Occipital lobe (tissue), 2 donors: Measurements from ENCODE around the gene LEFTY2. TPM values are rescaled to one million over a fixed set of nuclear protein-coding genes. Genes with fewer than 3 reads are reported as not detected.
"Not testable (repeated sequence)": the region's sequence is repeated elsewhere in the genome, so short reads cannot be mapped to it uniquely, and the experiment has no call there.

ENCODE experiments used
- DNase-seq: peaks from one replicate; lab custom pipeline; 2025; lab: John Stamatoyannopoulos, UW
- total RNA-seq: library from RNA; depleted of rRNA; stranded (reverse); fragments of >200 nt; gene quantifications from one replicate; pipeline ENCODE4 v1.2.3, GENCODE V29; 2014

Gene LEFTY2
- total RNA-seq, 1 donor from 2014 or later, result 0.47 TPM

GRCh38 chr1:225930566-225930965 lies 10.5 kb downstream of the LEFTY2 start:
- DNase-seq, result no peak

DNA sequence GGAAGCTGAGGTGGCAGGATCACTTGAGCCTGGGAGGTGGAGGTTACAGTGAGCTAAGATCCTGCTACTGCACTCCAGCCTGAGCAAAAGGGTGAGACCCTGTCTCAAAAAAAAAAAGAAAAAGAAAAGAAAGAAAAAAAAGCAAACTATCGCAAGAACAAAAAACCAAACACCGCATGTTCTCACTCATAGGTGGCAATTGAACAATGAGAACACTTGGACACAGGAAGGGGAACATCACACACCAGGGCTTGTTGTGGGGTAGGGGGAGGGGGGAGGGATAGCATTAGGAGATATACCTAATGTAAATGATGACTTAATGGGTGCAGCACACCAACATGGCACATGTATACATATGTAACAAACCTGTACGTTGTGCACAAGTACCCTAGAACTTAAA lies 11.6 kb downstream of the LEFTY2 start:
- not testable (repeated sequence) for DNase-seq

- no peak for DNase-seq
Measured at GRCh38 chr1:225928186-225929175, 12.5 kb downstream of the LEFTY2 start.

DNA sequence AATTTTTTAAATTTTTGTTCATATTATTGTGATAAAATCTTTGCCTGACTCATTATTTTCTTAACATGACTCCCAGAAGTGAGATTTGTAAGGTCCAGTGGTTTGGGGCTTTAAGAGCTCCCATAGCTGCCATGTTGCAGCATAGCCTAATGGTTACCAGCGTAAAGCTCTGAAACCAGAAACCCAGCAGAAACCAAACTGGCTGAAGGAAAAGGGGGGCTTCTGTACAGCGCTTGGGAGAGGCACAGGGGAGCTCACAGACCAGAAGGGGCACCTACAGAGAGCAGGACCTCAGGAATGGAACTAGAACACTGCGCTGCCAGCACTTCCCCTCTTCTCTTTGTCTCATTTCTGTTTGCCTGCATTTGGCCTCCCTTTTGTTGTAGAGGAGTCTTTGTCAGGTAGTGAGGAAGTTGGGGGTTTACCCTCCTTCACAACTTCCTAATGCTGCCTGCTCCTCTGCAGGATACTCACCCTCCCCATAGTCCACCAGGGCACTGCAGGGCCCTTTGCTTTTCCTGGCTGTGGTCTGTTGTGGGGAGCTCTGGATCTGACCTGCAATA lies 14.4 kb downstream of the LEFTY2 start:
- DNase-seq, result no peak

- DNase-seq, result peak; percentile 93
Measured at GRCh38 chr1:225923692-225924555, 17.1 kb downstream of the LEFTY2 start, which contains the start of gene PYCR2. PYCR2 (minus strand) TSS chr1:225924250; CDS start chr1:225924110, 140 bp downstream.

- DNase-seq, result no peak
Measured at GRCh38 chr1:225923381-225923691, 17.7 kb downstream of the LEFTY2 start.

DNA sequence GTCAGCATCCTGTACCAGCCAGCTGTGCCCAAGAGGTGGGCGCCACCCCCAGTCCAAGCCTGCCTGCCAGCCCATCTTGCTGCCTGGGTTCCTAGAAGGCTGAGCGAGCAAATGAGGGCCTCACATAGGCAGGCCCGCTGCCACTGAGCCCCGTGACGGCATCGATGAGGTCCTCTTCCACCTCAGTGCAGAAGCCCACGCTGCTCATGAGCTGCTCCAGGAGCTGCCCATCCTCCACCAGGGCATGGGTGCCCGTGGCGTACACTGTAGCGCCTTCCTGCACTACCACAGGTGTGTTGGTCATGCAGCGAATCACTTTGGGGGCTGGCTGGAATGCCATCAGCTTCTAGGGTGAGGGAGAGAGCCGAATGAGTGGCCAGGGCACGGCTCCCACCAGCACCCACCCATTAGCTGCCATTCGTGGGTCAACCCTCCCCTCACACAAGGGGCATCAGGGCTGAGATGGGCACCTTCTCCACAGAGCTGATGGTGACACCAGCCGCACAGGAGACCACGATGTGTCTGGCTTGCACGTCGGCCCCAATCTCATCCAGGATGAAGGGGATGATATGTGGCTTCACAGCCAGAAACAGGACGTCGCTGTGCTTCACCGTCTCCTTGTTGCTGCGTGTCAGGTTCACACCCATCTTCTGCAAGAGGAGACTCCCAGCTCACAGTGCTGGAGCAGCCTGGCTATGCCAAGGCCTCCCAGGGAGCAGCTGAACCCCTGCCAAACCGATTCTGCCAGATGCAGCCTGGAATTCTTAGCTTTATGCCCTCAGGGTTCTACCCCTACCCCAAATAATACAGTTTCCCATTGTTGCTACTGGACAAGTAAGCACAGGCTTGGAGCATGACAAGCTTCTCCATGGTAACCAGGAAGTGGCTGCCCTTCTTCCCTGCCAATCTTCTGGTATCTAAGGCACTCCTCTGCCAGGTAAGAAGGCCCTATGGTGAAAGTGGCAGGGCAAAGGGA lies 19.0 kb downstream of the LEFTY2 start:
- no peak for DNase-seq

DNA sequence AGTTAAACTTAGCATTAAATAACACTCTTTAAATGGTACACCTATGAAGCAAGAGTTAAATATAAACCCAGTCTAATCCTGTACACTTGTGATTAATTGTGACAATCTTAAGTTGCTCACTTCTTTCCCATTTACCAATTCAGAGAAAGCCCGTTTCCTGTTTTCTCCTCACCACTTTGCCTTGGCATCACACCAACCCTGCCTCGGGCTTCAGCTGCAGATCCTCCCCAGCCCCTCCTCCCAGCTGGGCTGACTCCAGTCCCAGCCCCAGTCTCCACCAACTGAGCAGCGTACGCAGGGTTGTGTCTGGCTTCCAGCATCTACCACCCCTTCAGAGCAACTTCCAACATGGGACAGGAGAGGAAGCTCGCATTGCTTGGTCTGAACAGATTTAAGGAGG lies 21.1 kb downstream of the LEFTY2 start:
- DNase-seq, result peak; percentile 54

GRCh38 chr1:225918280-225918679 lies 22.7 kb downstream of the LEFTY2 start:
- DNase-seq, result no peak

DNA sequence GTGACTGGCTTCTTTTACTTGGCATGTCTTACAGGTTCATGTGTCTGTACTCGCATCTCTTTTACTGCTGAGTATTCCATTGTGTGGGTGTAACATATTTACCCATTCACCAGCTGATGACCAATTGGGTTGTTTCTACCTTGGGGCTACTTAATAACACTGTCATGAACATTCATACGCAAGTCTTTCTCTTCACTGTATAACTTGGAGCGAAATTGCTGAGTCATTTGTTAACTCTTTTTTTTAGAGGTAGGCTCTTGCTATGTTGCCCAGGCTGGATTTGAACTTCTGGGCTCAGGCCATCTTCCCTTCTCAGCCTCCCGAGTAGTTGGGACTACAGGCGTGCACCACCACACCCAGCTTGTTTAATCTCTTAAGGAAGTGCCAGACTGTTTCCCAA lies 23.5 kb downstream of the LEFTY2 start:
- no peak for DNase-seq

GRCh38 chr1:225917101-225917500 lies 23.9 kb downstream of the LEFTY2 start:
- DNase-seq, result no peak

DNA sequence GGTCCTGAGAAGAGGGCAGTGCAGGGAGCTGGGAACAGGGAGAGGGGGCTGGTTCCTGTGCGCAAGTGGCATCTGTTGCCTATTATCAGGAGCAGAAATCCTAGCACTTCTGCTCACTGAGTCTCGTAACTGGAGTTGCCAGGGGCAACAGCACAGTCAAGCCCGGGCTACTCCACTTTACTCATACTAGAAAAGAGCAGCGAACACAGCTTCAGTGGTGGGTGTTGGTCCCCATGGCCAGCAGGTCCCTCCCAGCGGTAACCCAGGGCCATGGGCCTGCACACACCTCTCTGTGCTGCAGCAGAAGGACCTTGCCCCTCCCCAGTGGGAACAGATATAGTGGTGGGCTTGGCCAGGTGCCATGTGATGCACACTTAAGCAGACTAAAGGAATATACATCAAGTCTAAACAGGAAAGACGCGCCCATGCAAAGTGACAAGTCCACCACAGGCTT lies 25.5 kb downstream of the LEFTY2 start:
- DNase-seq, result no peak

DNA sequence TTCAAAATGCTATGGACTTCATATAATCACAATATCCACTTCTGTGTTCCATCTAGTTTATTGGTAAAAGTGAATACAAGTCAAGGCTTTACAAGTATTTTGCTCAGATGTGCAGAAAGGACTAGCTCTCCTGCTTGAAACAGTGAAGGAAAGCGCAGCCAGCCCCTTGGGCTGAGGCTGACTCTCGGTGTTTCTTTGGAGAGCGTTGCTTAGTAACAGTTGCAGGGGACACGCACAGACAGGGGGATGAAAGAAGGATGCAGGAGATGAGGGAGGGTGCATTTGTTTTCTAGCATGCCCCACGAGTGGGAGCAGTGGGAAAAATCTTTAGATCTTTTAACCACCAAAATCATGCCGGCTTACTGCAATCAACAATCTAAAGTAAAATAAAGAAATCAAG lies 26.1 kb downstream of the LEFTY2 start:
- DNase-seq, result no peak

DNA sequence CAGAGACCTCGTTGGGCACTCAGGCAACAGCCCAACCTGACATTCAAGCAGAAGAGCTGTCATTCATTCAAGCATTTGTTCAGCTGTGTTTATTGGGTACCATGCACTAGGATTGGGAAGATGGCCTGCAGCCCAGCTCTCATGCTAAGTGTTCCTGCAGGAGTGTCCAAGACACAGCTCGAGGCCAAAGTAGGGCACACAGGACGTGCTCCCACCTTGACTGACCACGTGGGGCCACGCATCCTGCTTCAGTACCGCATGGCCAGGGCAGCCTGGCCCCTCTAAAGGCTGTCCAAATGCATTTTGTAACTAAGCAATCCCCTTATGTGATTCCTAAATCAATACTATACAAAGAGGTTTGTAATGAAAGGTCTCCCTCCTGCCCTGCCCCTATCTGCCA lies 26.6 kb downstream of the LEFTY2 start:
- DNase-seq, result no peak

GRCh38 chr1:225911191-225912130 lies 29.6 kb downstream of the LEFTY2 start:
- DNase-seq, result peak; percentile 10

DNA sequence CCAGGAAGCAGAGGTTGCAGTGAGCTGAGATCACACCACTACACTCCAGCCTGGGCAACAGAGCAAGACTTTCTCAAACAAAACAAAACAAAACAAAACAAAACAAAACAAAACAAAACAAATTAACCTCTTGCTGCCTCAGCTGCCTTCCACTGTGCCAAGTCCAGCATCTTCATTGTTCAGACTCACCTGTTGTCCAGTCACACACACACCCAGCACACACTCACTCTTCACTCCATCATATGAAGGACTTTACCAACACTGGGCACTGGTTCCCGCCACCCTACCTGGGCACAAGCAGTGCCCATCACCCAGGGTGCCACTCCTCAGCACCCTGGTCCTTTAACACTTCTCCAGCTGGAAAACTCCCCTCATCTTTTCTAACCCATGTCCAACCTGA lies 31.5 kb downstream of the LEFTY2 start:
- DNase-seq, result no peak

DNA sequence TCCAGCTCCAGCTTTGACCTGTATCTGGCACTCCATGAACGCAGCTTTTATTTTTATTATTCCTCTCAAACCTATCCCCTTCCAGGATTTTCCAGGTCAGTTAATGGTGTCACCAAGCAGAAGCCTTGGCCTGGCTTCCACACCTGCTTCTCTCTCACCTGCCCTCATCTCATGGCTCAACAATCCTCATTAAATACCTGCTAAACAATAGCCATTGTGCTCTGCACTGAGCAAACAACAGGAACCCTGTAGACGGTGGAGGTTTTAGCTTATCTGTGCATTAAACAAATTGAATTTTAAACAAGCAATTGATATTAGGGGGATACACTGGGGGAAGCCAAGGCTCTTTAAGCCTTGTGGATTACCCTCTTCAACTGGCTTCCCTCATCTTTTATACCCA lies 32.2 kb downstream of the LEFTY2 start:
- DNase-seq, result no peak

DNA sequence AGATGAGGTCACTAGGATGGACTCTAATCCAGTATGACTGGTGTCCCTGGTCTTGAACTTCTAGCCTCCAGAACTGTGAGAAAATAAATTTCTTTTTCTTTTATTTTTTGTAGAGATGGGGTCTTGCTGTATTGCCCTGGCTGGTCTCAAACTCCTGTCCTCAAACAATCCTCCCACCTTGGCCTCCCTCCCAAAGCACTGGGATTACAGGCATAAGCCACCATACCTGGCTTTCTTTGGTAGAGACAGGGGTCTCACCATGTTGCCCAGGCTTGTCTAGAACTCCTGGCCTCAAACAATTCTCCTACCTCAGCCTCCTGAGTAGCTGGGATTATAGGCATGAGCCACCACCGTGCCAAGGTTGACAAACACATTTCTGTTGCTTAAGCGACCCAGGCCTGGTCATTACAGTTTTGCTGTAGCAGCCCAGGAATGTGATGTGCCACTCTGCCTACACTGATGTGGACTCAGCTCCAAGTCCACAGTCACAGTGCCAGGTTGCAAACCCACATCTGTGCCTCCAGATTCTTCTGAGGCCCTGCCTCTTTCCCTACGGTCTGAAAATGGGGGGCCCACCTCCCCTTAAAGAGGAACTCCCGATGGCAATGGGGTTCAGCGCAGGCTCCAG lies 32.9 kb downstream of the LEFTY2 start:
- DNase-seq, result no peak

- DNase-seq, result no peak
Measured at GRCh38 chr1:225907341-225907740, 33.7 kb downstream of the LEFTY2 start.
